GM08714 (cell line): Measurements from ENCODE around the gene GRID2.

Experiments used
- H3K4me3 ChIP-seq: fragments of 200-500 bp; sonication (Bioruptor generic); 2 replicates; pipeline ENCODE4 v1.5.1; 2014; ENCODE audit warnings: mild to moderate bottlenecking, low read length, inconsistent platforms
- ZNF274 ChIP-seq: IDR thresholded peaks from 2 replicates; pipeline ENCODE4 v1.6.1; 2012; ENCODE audit warnings: mild to moderate bottlenecking, low read depth, low read length

Gene GRID2

DNA sequence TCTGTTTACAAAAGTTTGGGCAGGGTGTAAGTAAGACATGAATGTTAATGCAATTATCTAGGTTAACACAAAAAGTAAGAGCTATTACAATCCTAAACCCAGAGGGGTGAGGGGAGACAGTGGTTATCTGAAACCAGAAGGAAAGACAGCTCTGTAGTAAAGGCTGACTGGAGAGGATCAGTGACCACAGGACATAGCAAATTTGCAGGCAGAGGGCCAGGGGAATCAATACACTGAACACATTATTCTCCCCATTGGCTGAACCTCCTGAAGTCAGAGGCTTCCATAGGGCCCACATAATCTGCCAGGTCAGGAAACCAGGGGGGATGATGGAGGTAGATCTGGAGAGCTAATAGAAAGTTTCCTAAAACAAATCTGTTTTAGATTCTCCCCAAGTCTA is 835.4 kb downstream of the GRID2 start:
- H3K4me3 ChIP-seq = no peak overlapping the region
- TF ChIP-seq ZNF274 = no peak

- no peak for TF ChIP-seq ZNF274
These were observed 840.1 kb downstream of the GRID2 start for GRCh38 chr4:93143902-93144301.

GRCh38 chr4:93144644-93145043 is 840.9 kb downstream of the GRID2 start:
- no peak for TF ChIP-seq ZNF274
- no peak overlapping the region for H3K4me3 ChIP-seq

More at GRCh38 chr4:93143902-93144301, 840.1 kb downstream of the GRID2 start:
- no peak overlapping the region for H3K4me3 ChIP-seq

DNA sequence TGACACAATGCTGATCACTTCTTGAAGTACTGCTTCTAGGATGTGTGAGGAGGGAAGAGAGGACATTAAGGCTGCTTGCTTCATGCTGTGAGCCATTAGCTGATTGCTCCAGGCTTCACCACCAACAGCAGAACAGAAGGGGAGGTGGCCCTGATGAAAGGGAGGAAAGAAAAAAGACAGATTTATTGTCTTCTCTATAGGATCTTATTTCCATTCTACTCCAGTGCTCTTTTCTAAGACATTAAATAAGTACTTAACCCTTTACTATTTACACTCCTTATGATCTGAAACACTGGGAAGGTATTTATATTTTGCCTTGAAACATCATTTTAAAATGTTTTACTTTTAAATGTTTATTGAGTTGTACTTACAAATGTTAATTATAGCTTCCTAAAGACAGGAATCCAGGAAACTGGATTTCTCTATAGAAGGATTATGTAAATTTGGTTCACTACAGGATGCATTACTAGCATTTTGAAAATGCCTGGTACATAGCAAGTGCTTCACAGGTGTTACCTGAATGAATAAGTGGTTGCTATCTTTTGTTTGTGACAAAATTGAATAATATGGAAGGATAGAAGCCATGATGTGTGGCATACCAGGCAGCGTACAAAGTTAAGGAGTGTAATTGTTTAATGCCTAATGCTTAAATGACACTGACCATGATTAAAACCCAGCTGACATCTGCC is 843.9 kb downstream of the GRID2 start:
- no peak for TF ChIP-seq ZNF274
- no peak overlapping the region for H3K4me3 ChIP-seq

- TF ChIP-seq ZNF274 = no peak
- H3K4me3 ChIP-seq = no peak overlapping the region
These were observed 848.7 kb downstream of the GRID2 start for GRCh38 chr4:93152491-93152890.

DNA sequence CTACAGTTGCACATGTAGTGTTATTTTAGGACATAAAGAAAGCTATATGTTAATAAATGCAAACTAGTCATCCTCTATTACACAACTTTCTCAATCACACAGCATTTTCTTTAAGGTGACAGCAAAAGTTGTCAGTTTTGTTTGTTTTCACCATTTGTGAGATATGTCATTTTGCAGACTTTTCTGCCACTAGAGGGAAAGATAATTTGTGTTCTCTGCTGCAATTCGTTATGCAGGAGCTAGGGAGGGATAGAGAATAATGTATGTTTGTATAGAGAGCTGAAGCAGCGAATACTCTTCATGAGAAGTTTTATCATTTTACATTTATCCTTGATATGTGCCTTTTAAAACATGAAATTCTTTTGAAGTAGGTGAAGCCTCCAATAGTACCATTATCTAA is 854.2 kb downstream of the GRID2 start:
- H3K4me3 ChIP-seq = no peak overlapping the region
- TF ChIP-seq ZNF274 = no peak

- no peak overlapping the region for H3K4me3 ChIP-seq
- TF ChIP-seq ZNF274 = no peak
These were observed 864.3 kb downstream of the GRID2 start for GRCh38 chr4:93168053-93168452.

DNA sequence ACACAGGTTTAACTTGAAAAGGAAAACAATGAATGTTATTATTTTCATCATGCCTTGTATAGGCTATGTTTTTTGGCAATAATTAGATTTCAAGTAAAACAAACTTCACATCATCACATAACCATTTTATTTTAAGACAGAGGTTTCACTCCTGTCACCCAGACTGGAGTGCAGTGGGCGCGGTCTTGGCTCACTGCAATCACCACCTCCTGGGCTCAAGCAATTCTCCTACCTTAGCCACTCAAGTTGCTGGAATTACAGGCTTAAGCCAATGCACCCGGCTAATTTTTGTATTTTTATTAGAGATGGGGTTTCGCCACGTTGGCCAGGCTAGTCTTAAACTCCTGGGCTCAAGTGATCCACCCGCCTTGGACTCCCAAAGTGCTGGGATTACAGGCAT is 866.2 kb downstream of the GRID2 start:
- TF ChIP-seq ZNF274 = no peak

DNA sequence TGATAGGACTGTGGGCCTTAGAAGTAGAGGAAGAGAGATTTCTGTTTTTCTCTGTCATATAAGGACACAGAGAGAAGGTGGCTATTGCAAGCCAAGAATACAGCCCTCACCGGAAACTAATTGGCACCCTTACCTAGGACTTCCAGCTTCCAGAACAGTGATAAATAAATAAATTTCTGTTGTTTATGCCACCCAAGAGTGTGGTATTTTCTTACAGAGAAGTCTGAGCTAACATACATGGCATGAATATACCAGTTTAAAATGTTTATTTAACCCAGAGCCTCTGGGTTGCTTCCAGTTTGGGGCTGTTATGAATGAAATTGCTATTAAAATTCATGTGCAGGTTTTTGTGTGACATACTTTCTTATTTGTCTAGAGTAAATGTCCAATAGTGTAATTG is 870.8 kb downstream of the GRID2 start:
- no peak for TF ChIP-seq ZNF274

More for the DNA sequence above, 866.2 kb downstream of the GRID2 start:
- H3K4me3 ChIP-seq = no peak overlapping the region

DNA sequence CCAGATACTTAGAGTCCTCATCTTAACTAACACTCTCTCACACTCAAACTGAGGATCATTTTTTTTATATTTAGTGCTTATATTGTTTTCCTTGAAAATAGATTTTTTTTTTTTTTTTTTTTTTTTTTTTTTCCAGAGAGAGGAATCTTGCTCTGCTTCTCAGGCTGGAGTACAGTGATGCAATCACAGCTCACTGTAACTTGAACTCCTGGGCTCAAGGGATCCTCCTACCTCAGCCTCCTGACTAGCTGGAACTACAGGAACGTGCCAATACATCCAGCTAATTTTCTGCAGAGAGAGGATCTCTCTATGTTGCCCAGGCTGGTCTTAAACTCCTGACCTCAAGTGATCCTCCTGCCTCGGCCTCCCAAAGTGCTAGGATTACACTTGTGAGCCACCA is 874.5 kb downstream of the GRID2 start:
- TF ChIP-seq ZNF274 = no peak
- H3K4me3 ChIP-seq = no peak overlapping the region

More for the DNA sequence above, 870.8 kb downstream of the GRID2 start:
- no peak overlapping the region for H3K4me3 ChIP-seq

DNA sequence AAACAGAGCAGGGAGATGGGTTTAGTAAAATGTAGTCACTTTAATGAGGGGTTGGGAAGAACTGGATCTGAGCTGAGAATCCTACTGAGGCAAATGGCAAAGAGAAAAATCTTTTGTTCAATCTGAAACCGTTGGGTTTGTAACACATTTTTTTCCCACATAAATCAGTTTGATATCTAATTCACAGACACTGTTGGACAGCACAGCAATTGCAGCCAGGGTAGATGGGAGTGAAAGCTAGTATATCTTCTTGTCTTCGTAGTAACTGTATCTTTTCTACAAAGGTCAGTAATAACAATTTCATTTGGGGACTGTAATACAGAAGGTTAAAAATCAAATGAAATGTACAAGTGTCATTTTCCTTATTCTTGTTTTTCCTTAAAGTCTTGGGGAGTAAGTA is 875.3 kb downstream of the GRID2 start:
- H3K4me3 ChIP-seq = no peak overlapping the region
- TF ChIP-seq ZNF274 = no peak

GRCh38 chr4:93182722-93183121 is 879.0 kb downstream of the GRID2 start:
- H3K4me3 ChIP-seq = no peak overlapping the region
- no peak for TF ChIP-seq ZNF274

DNA sequence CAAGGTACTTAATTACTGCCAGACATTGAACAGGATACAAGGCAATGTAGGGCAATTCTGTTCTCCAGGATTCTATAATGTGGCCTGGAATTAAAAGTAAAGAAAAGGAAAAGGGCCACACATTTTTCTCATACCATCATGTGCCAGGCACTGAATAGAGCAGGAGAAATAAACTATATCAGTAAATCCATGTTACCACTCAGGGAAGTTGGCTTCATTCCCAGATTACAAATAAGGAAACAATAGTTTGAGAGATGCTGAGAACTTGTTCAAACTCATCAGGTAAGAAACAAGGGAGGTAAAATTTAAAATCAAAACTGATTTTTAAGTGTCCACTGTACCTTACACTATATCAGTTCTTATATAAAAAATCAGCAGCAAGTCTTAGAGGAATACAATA is 879.8 kb downstream of the GRID2 start:
- TF ChIP-seq ZNF274 = no peak
- no peak overlapping the region for H3K4me3 ChIP-seq

GRCh38 chr4:93184053-93184452 is 880.3 kb downstream of the GRID2 start:
- H3K4me3 ChIP-seq = no peak overlapping the region
- no peak for TF ChIP-seq ZNF274

DNA sequence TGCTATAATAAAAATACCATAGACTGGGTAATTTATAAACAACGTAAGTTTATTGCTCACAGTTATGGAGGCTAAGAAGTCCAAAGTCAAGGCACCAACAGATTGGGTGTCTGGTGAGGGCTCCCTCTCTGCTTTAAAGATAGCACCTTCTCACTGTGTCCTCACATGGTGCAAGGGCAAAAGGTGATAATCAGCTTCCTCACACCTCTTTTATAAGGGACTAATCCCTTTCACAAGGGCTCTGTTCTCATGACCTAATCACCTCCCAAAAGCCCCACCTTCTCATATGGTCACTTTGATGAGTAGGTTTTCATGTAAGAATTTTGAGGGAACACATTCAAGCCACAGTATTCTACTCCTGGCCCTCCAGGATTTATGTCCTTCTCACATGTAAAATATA is 883.1 kb downstream of the GRID2 start:
- TF ChIP-seq ZNF274 = no peak

DNA sequence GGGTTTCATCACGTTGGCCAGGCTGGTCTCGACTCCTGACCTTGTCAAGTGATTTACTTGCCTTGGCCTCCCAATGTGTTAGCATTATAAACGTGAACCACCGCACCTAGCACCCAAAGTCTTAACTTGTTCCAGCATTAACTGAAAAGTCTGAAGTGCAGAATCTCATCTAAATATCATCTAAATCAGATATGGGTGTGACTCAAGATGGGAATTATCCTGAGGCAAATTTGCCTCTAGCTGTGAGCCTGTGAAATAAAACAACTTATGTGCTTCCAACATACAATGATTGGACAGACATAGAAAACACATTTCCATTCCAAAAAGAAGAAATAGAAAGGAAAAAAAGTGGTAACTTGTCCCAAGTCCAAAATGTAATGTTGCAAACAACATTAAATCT is 883.7 kb downstream of the GRID2 start:
- no peak overlapping the region for H3K4me3 ChIP-seq
- no peak for TF ChIP-seq ZNF274

More for the DNA sequence above, 883.1 kb downstream of the GRID2 start:
- no peak overlapping the region for H3K4me3 ChIP-seq

- no peak for TF ChIP-seq ZNF274
- H3K4me3 ChIP-seq = no peak overlapping the region
These were observed 884.1 kb downstream of the GRID2 start for GRCh38 chr4:93187892-93188291.
